DND-41 (cell line): Measurements from ENCODE around the gene MYADM.

Source experiments
- ATAC-seq: fragments of 200-7000 bp; cut with Tn5 transposase; 3 replicates; pipeline ENCODE4 v1.9.1; 2021; ENCODE audit warnings: low read depth; ENCODE audit not compliant: insufficient read depth
- DNase-seq: peaks from one replicate; pipeline ENCODE4 v3.0.0-alpha.2; 2020
- H2AFZ ChIP-seq: 2 replicates; pipeline ENCODE4 v1.6.0; 2012; ENCODE audit warnings: low read depth, low read length
- H3K27ac ChIP-seq: 2 replicates; pipeline ENCODE4 v1.5.1; 2012; ENCODE audit warnings: low read length, inconsistent platforms
- H3K27me3 ChIP-seq: fragments of 200-600 bp; sonication (generic); 2 replicates; pipeline ENCODE4 v1.6.0; 2012; ENCODE audit warnings: low read length, mild to moderate bottlenecking, inconsistent platforms; ENCODE audit not compliant: insufficient read depth, poor library complexity
- H3K36me3 ChIP-seq: 2 replicates; pipeline ENCODE4 v1.5.1; 2012; ENCODE audit warnings: low read length, inconsistent platforms; ENCODE audit not compliant: insufficient read depth
- H3K4me1 ChIP-seq: 2 replicates; pipeline ENCODE4 v1.5.1; 2012; ENCODE audit warnings: mild to moderate bottlenecking, low read length; ENCODE audit not compliant: insufficient read depth
- H3K4me2 ChIP-seq: 2 replicates; pipeline ENCODE4 v1.6.0; 2012; ENCODE audit warnings: mild to moderate bottlenecking, moderate library complexity, low read length, inconsistent platforms; ENCODE audit not compliant: insufficient read depth
- H3K4me3 ChIP-seq, 2 experiments: fragments of 200-600 bp in 1 of 2; shearing (Covaris generic) in 1 of 2; 2 replicates each; pipeline ENCODE4 v1.5.1; 2012 to 2016; ENCODE audit warnings: inconsistent platforms in 2 of 2, low read length in 2 of 2, mild to moderate bottlenecking in 2 of 2, low read depth in 1 of 2, moderate library complexity in 1 of 2
- H3K79me2 ChIP-seq: 2 replicates; pipeline ENCODE4 v1.6.0; 2012; ENCODE audit warnings: low read length, inconsistent platforms; ENCODE audit not compliant: insufficient read depth
- H3K9ac ChIP-seq: 2 replicates; pipeline ENCODE4 v1.6.0; 2012; ENCODE audit warnings: low read depth, mild to moderate bottlenecking, inconsistent platforms, low read length, moderate library complexity
- H3K9me3 ChIP-seq: 2 replicates; pipeline ENCODE4 v1.5.1; 2012; ENCODE audit warnings: low read length, moderate library complexity, mild to moderate bottlenecking, inconsistent platforms; ENCODE audit not compliant: insufficient read depth, severe bottlenecking
- H4K20me1 ChIP-seq: 2 replicates; pipeline ENCODE4 v1.6.0; 2012; ENCODE audit warnings: low read length; ENCODE audit not compliant: insufficient read depth
- CTCF ChIP-seq: IDR thresholded peaks from 2 replicates; pipeline ENCODE4 v1.5.1; 2012; ENCODE audit warnings: borderline replicate concordance, low read length, moderate library complexity, mild to moderate bottlenecking; ENCODE audit not compliant: poor library complexity, severe bottlenecking; ENCODE audit errors: extremely low read depth
- EZH2 ChIP-seq: IDR thresholded peaks from 3 replicates; pipeline ENCODE4 v1.6.1; 2012; ENCODE audit warnings: borderline replicate concordance, low read depth, mild to moderate bottlenecking, moderate library complexity, low read length, inconsistent platforms; ENCODE audit not compliant: severe bottlenecking

The MYADM gene

GRCh38 chr19:53867225-53868090 is at the start of gene MYADM:
Gene MYADM, plus strand, starts transcription at chr19:53867883. Its CDS starts 5,647 bp downstream, at chr19:53873530.
- H4K20me1 ChIP-seq, result no peaks in the 10 kb centered on the region; the same call in 1 of the 2 replicates
- DNase-seq (peak; percentile 63), ATAC-seq (peak; percentile 82)
- no peaks in the 10 kb centered on the region for H3K9me3 ChIP-seq
- no peak within 1 kb of the TSS for H3K4me3 ChIP-seq
- no peaks in the 10 kb centered on the region for H3K79me2 ChIP-seq
- H3K36me3 ChIP-seq, result no peaks in the 10 kb centered on the region
- H2AFZ ChIP-seq, result no peak within 1 kb of the TSS
- TF ChIP-seq EZH2 (no peak), CTCF (no peak)
- no peak within 1 kb of the TSS for H3K9ac ChIP-seq
- no peaks in the 10 kb centered on the region for H3K27me3 ChIP-seq
- H3K4me1 ChIP-seq, result no peaks in the 10 kb centered on the region
- no peak within 1 kb of the TSS for H3K4me2 ChIP-seq
- H3K27ac ChIP-seq, result no peak within 1 kb of the TSS

- H3K79me2 ChIP-seq, result no peaks in the 10 kb centered on the region
- no peak overlapping the region for H2AFZ ChIP-seq
- H3K9ac ChIP-seq, result no peak overlapping the region
- H3K27ac ChIP-seq, result no peak overlapping the region
- ATAC-seq (no peak), DNase-seq (no peak)
- no peaks in the 10 kb centered on the region for H3K27me3 ChIP-seq
- H3K36me3 ChIP-seq, result no peaks in the 10 kb centered on the region
- H3K4me3 ChIP-seq, result no peak overlapping the region
- peaks cover 3% of the 10 kb centered on the region; the same call in 1 of the 2 replicates for H4K20me1 ChIP-seq
- no peaks in the 10 kb centered on the region for H3K4me1 ChIP-seq
- H3K4me2 ChIP-seq, result no peak overlapping the region
- no peak for TF ChIP-seq CTCF
- H3K9me3 ChIP-seq, result no peaks in the 10 kb centered on the region
These were observed 48.9 kb upstream of the MYADM start for GRCh38 chr19:53818756-53819155.

- H3K27ac ChIP-seq, result no peak overlapping the region
- peaks cover 3% of the 10 kb centered on the region; the same call in 1 of the 2 replicates for H4K20me1 ChIP-seq
- no peak overlapping the region for H3K4me2 ChIP-seq
- no peaks in the 10 kb centered on the region for H3K9me3 ChIP-seq
- ATAC-seq (no peak), DNase-seq (no peak)
- no peaks in the 10 kb centered on the region for H3K36me3 ChIP-seq
- H3K4me1 ChIP-seq, result no peaks in the 10 kb centered on the region
- no peaks in the 10 kb centered on the region for H3K27me3 ChIP-seq
- no peak overlapping the region for H3K9ac ChIP-seq
- no peaks in the 10 kb centered on the region for H3K79me2 ChIP-seq
- H3K4me3 ChIP-seq, result no peak overlapping the region
- TF ChIP-seq CTCF (no peak), EZH2 (no peak)
- H2AFZ ChIP-seq, result no peak overlapping the region
These were observed 47.8 kb upstream of the MYADM start for GRCh38 chr19:53819861-53820260.
